Gastrocnemius medialis (tissue), 4 donors: ENCODE measurements around the gene MRPL30. TPM values are rescaled to one million over a fixed set of nuclear protein-coding genes. Genes with fewer than 3 reads are reported as not detected.
"Not testable (repeated sequence)": the region's sequence is repeated elsewhere in the genome, so short reads cannot be mapped to it uniquely, and the experiment has no call there.

Experiments used
- ATAC-seq, 2 donors: fragments of 150-250 bp; one replicate each; pipeline ENCODE4 v1.9.1; 2016
- DNase-seq, 2 donors: peaks; one replicate each; pipeline ENCODE4 v3.0.0-alpha.2; 2019
- H3K27ac ChIP-seq, 4 donors: fragments of 200-600 bp; sonication (generic); 1 replicate in 1 of 4; 2 replicates in 3 of 4; pipeline ENCODE4 v1.5.1; 2016 to 2018; ENCODE audit warnings: mild to moderate bottlenecking in 2 of 4, moderate library complexity in 1 of 4
- H3K27me3 ChIP-seq, 3 donors: fragments of 200-600 bp; sonication (generic) in 2 of 3; 1 replicate in 1 of 3; 2 replicates in 2 of 3; pipeline versions ENCODE4 v1.5.1 to v1.6.0; 2016 to 2019; ENCODE audit warnings: mild to moderate bottlenecking in 1 of 3, moderate library complexity in 1 of 3
- H3K36me3 ChIP-seq, 2 donors: fragments of 200-600 bp; sonication (generic) in 1 of 2; one replicate each; pipeline ENCODE4 v1.5.1; 2017 to 2018
- H3K4me1 ChIP-seq, 2 donors: fragments of 200-600 bp; sonication (generic) in 1 of 2; one replicate each; pipeline ENCODE4 v1.5.1; 2016 to 2017; ENCODE audit warnings: mild to moderate bottlenecking in 2 of 2
- H3K4me3 ChIP-seq, 4 donors: fragments of 200-600 bp; sonication (generic) in 3 of 4; 1 replicate in 1 of 4; 2 replicates in 3 of 4; pipeline ENCODE4 v1.5.1; 2016 to 2019; ENCODE audit warnings: mild to moderate bottlenecking in 2 of 4
- H3K9me3 ChIP-seq, 3 donors: fragments of 200-600 bp; sonication (generic) in 2 of 3; 1 replicate in 1 of 3; 2 replicates in 2 of 3; pipeline ENCODE4 v1.5.1; 2016 to 2019
- CTCF ChIP-seq, 5 experiments: fragments of 450-650 bp in 3 of 5; fragments of 200-600 bp in 2 of 5; sonication (generic) in 2 of 5; IDR thresholded peaks in 4 of 5; conservative IDR thresholded peaks in 1 of 5; 1 replicate in 4 of 5; 2 replicates in 1 of 5; pipeline ENCODE4 v1.5.1; 2016 to 2019; ENCODE audit warnings: antibody characterized with exemption in 5 of 5, mild to moderate bottlenecking in 3 of 5, moderate library complexity in 3 of 5
- POLR2A ChIP-seq, 2 donors: fragments of 450-650 bp; IDR thresholded peaks; one replicate each; pipeline ENCODE4 v1.6.1; 2017; ENCODE audit warnings: antibody characterized with exemption in 2 of 2, mild to moderate bottlenecking in 2 of 2, moderate library complexity in 2 of 2
- in situ Hi-C, 4 donors: fragments of 200-750 bp; cut with MboI; loops; one replicate each; pipeline versions ENCODE4 v1.15.0 to v1.8.0; 2017; ENCODE audit warnings: low sequenced_read_pairs in 4 of 4
- intact Hi-C: fragments of 100-400 bp; cut with DNase I; formaldehyde crosslinking; loops from one replicate; pipeline ENCODE4 v1.15.1; 2023; ENCODE audit warnings: low total_unique reads
- total RNA-seq, 4 donors: library from RNA; depleted of rRNA; stranded (reverse); fragments of >200 nt; gene quantifications; one replicate each; pipeline versions ENCODE4 v1.1.0 to v1.2.3, GENCODE V29; 2016

MRPL30 gene
- total RNA-seq, 4 donors from 2014 or later: 29.3 to 43.4 (median 35.5) TPM

- no peaks in the 10 kb centered on the region for H3K36me3 ChIP-seq
- ATAC-seq (no peak), DNase-seq (no peak)
- no peaks in the 10 kb centered on the region for H3K9me3 ChIP-seq
- intact Hi-C loops: no loop called here
- no peak overlapping the region for H3K27ac ChIP-seq
- H3K27me3 ChIP-seq: no peaks in the 10 kb centered on the region
- H3K4me1 ChIP-seq: no peaks in the 10 kb centered on the region
- in situ Hi-C loops: no loop called here
- no peak for TF ChIP-seq CTCF (IDR thresholded peaks at IDR 0.05 in 4 of 5, conservative IDR thresholded peaks at IDR 0.05 in 1 of 5)
- TF ChIP-seq POLR2A (IDR thresholded peaks at IDR 0.05): no peak
- H3K4me3 ChIP-seq: no peak overlapping the region
Observed at GRCh38 chr2:99217929-99218501, 37.0 kb downstream of the MRPL30 start.

DNA sequence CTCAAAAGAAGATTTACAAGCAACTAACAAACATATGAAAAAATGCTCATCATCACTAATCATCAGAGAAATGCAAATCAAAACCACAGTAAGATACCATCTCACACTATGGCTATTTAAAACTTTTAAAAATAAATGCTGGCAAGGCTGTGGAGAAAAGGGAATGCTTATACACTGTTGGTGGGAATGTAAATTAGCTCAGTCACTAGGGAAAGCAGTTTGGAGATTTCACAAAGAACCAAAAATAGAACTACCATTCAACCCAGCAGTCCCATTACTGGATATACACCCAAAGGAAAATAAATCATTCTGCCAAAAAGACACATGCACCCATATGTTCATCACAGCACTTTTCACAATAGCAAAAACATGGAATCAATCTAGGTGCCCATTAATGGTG is 52.2 kb downstream of the MRPL30 start:
- H3K4me1 ChIP-seq, H3K27ac ChIP-seq, H3K27me3 ChIP-seq, ATAC-seq, in situ Hi-C loops, H3K4me3 ChIP-seq, H3K36me3 ChIP-seq, intact Hi-C loops, H3K9me3 ChIP-seq, DNase-seq: not testable (repeated sequence)

GRCh38 chr2:99238599-99238998 is 57.6 kb downstream of the MRPL30 start:
- H3K4me1 ChIP-seq: no peaks in the 10 kb centered on the region
- intact Hi-C loops: no loop called here
- H3K27me3 ChIP-seq: no peaks in the 10 kb centered on the region
- no peak overlapping the region for H3K27ac ChIP-seq
- no peak overlapping the region for H3K4me3 ChIP-seq
- no peak for DNase-seq
- ATAC-seq: no peak
- TF ChIP-seq CTCF (IDR thresholded peaks at IDR 0.05 in 4 of 5, conservative IDR thresholded peaks at IDR 0.05 in 1 of 5) (no peak), POLR2A (IDR thresholded peaks at IDR 0.05) (no peak)
- in situ Hi-C loops: no loop called here
- H3K36me3 ChIP-seq: no peaks in the 10 kb centered on the region
- no peaks in the 10 kb centered on the region for H3K9me3 ChIP-seq

DNA sequence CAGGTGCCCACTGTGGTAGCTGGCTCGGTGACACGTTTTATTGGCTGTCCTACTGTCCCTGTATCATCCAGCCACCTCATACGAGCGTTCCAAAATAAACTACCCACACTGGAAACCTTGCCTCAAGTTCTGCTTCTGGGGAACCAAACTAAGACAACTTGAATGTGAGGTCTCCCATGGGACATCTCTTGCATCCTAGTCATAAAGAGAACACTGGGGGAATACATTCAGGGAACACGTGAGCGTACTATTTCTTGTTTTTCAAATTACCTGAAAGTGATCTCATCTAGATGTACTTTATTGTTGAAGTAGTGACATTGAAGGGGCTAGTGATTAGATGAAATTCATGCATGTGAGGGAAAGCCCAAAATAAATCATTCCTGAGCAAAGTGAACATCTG is 59.4 kb downstream of the MRPL30 start:
- no peaks in the 10 kb centered on the region for H3K36me3 ChIP-seq
- H3K4me3 ChIP-seq: no peak overlapping the region
- intact Hi-C loops (no loop called here), in situ Hi-C loops (no loop called here)
- DNase-seq (no peak), ATAC-seq (no peak)
- no peaks in the 10 kb centered on the region for H3K9me3 ChIP-seq
- H3K27me3 ChIP-seq: no peaks in the 10 kb centered on the region
- H3K4me1 ChIP-seq: no peaks in the 10 kb centered on the region
- H3K27ac ChIP-seq: no peak overlapping the region
- TF ChIP-seq POLR2A (IDR thresholded peaks at IDR 0.05): no peak
- TF ChIP-seq CTCF (IDR thresholded peaks at IDR 0.05 in 4 of 5, conservative IDR thresholded peaks at IDR 0.05 in 1 of 5): no peak

DNA sequence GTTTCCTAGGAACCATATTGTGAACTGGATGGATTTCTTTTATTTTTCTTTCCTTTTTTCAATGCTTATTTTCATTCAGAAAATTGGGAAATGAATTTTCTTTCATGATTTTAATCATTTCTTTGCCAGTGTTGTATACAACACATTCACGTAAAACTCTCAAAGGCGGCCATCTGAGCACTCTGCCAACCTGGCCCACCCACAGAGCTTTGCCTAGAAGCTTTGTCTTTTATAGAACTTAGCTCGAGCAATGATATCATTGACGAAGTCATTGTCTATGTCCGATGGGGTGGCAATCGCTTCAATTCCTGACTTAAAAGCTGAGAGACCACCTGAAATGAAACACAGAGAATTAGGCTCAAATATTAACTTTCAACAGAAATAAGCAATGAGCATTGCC is 61.2 kb downstream of the MRPL30 start:
- Histone ChIP-seq H3K27ac (no peak overlapping the region), H3K9me3 (no peaks in the 10 kb centered on the region), H3K4me1 (no peaks in the 10 kb centered on the region), H3K4me3 (no peak overlapping the region), H3K27me3 (no peaks in the 10 kb centered on the region), H3K36me3 (no peaks in the 10 kb centered on the region)
- intact Hi-C loops: no loop called here
- TF ChIP-seq CTCF (IDR thresholded peaks at IDR 0.05 in 4 of 5, conservative IDR thresholded peaks at IDR 0.05 in 1 of 5): no peak
- no peak for TF ChIP-seq POLR2A (IDR thresholded peaks at IDR 0.05)
- in situ Hi-C loops: no loop called here
- ATAC-seq: no peak
- no peak for DNase-seq

Other genes with a start within 250 kb of the MRPL30 start
- 10 to 100 TPM in 1 of 4 donors, 1 to 10 TPM in 2, under 1 TPM in 1; 0.71 to 18.2 (median 2.9) TPM for gene CRACDL, start 245.0 kb upstream of the MRPL30 start, total RNA-seq
- gene C2orf15, start 39.5 kb upstream of the MRPL30 start, total RNA-seq: not detected
- gene TSGA10, start 26.2 kb upstream of the MRPL30 start, total RNA-seq: 1 to 10 TPM in 2 of 4 donors, under 1 TPM in 2; 0.40 to 5.8 (median 1.5) TPM
- 1 to 10 TPM; 4.2 to 7.5 (median 6.2) TPM for gene LIPT1, start 26.2 kb upstream of the MRPL30 start, total RNA-seq
- gene MITD1, start 126 bp upstream of the MRPL30 start, total RNA-seq: 10 to 100 TPM; 12.3 to 16.8 (median 13.2) TPM
- not detected for gene LYG2, start 74.5 kb downstream of the MRPL30 start, total RNA-seq
- under 1 TPM in 1 of 4 donors, not detected in 3; 0.67 TPM for gene LYG1, start 120.0 kb downstream of the MRPL30 start, total RNA-seq
- gene TXNDC9, start 155.1 kb downstream of the MRPL30 start, total RNA-seq: 10 to 100 TPM; 23.3 to 32.4 (median 29.7) TPM
- gene EIF5B, start 156.2 kb downstream of the MRPL30 start, total RNA-seq: 10 to 100 TPM; 33.0 to 71.3 (median 50.7) TPM